Measurements from ENCODE around the gene ATRNL1.
"Not testable (repeated sequence)": the region's sequence is repeated elsewhere in the genome, so short reads cannot be mapped to it uniquely, and the experiment has no call there.

DNA sequence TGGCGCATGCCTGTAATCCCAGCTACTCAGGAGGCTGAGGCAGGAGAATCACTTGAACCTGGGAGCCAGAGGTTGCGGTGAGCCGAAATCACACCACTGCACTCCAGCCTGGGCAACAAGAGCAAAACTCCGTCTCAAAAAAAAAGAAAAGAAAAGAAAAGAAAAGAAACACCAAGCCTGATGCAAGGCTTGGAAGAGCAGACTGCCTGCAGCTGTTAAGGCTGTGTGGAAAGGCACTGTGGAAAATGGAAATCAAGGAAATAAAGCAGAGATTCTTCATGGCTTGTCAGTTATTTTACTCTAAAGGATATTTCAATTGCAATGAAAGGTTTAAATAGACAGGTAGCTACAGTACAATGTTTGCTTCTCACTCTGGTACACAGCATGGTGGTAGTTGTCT lies 735.0 kb downstream of the ATRNL1 start:
- TF ChIP-seq, protein P1, sequence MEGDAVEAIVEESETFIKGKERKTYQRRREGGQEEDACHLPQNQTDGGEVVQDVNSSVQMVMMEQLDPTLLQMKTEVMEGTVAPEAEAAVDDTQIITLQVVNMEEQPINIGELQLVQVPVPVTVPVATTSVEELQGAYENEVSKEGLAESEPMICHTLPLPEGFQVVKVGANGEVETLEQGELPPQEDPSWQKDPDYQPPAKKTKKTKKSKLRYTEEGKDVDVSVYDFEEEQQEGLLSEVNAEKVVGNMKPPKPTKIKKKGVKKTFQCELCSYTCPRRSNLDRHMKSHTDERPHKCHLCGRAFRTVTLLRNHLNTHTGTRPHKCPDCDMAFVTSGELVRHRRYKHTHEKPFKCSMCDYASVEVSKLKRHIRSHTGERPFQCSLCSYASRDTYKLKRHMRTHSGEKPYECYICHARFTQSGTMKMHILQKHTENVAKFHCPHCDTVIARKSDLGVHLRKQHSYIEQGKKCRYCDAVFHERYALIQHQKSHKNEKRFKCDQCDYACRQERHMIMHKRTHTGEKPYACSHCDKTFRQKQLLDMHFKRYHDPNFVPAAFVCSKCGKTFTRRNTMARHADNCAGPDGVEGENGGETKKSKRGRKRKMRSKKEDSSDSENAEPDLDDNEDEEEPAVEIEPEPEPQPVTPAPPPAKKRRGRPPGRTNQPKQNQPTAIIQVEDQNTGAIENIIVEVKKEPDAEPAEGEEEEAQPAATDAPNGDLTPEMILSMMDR (IDR thresholded peaks at IDR 0.05; ENCODE audit: low read depth, low read length, poor library complexity, severe bottlenecking) = not testable (repeated sequence)
- TF ChIP-seq EZH2phosphoT487 (IDR thresholded peaks at IDR 0.05; ENCODE audit: borderline replicate concordance, low read length) = not testable (repeated sequence)

Data from DOHH2 (cell line).